ENCODE measurements around the gene GPR179.

DNA sequence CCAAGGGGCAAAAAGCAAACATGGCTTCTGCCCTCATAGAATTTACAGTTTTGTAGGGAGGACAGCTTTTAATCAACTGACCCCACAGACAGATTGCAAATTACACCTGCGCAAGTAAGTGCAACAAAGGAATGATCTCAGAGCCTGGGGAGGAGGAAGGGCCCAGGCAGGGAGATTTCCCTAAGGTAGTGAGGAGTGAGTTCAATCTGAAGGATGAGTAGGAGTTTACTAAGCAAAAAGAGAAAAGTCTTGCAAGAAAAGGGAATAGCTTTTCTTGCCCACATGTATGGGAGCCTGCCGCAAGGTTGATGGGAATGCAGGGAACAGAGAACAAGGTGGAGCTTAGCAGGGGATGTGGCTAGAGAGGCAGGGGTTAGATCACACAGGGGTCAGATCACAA, 6.3 kb upstream of the GPR179 start:
- TF ChIP-seq POLR2A (IDR thresholded peaks at IDR 0.05) (no peak), EP300 (IDR thresholded peaks at IDR 0.05) (no peak)
- TF ChIP-seq, protein P1, sequence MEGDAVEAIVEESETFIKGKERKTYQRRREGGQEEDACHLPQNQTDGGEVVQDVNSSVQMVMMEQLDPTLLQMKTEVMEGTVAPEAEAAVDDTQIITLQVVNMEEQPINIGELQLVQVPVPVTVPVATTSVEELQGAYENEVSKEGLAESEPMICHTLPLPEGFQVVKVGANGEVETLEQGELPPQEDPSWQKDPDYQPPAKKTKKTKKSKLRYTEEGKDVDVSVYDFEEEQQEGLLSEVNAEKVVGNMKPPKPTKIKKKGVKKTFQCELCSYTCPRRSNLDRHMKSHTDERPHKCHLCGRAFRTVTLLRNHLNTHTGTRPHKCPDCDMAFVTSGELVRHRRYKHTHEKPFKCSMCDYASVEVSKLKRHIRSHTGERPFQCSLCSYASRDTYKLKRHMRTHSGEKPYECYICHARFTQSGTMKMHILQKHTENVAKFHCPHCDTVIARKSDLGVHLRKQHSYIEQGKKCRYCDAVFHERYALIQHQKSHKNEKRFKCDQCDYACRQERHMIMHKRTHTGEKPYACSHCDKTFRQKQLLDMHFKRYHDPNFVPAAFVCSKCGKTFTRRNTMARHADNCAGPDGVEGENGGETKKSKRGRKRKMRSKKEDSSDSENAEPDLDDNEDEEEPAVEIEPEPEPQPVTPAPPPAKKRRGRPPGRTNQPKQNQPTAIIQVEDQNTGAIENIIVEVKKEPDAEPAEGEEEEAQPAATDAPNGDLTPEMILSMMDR (IDR thresholded peaks at IDR 0.05) = no peak

All from ovary (tissue), 3 donors.